Stimulated activated naive CD4-positive, alpha-beta T cell treated with Interleukin-2 at 50 U/mL for 16 hours (primary cell): Measurements from ENCODE around the gene PKP4.
"Not testable (repeated sequence)": the region's sequence is repeated elsewhere in the genome, so short reads cannot be mapped to it uniquely, and the experiment has no call there.

Experiments
- DNase-seq: peaks from one replicate; lab custom pipeline; 2025; lab: John Stamatoyannopoulos, UW

PKP4 gene

DNA sequence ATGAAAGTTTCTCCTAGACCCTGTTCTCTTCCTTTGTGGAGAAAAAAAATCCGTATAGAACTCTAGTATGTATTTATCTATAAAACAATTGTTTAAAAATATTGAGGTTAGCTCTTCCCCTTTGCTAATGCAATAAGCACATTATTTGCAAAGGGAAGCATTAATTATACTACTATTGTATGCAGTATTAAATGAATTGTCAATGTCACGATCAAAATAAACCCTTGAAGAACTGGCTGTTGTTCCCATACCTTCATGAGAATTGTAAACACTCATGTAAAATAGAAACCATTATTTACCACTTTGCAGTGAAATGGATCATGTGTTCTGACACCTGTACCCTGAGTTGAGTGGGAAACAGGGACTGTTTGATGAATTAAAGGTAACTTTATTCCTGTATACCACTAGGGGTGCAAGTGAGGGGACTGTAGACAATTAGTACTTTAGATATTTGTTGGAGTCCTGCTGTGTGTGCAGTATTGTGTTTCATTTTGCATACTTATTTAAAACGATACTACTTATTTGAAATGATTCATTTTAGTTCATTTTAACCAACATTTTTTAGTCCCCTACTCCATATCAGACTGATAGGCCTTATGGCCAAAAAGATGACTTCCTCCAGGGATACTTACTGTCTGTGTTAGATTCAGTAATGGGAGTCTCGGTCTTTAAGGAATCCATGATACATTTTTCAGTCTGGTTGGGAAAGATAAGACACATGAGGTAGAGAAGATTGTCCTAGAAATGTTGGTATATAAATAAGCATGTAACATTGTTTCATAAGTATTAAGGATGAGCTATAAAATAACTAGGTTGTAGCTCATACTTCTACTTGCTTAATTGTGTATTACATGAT is 7.9 kb downstream of the PKP4 start:
- no peak for DNase-seq

DNA sequence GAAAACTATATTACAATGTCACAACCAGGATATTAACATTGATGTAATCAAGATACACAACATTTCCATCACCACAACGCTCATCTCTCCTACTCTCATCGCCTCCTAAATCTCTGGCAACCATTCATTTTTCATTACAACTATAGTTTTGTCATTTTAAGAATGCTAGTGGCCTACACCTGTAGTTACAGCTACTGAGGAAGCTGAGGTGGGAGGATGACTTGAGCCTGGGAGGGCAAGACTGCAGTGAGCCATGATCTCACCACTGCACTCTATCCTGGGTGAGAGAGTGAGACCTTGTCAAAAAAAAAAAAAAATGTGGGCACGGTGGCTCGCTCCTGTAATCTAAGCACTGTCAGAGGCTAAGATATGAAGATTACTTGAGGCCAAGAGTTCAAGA is 10.5 kb downstream of the PKP4 start:
- no peak for DNase-seq

DNA sequence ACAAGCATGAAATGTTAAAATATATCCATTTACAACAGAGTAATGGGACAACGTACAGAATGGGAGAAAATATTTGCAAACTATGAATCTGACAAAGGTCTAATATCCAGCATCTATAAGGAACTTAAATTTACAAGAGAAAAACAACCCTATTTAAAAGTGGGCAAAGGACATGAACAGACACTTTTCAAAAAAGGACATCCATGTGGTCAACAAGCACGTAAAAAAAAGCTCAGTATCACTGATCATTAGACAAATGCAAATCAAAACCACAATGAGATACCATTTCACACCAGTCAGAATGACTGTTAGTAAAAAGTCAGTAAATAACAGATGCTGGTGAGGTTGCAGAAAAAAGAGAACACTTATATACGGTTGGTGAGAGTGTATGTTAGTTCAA is 16.1 kb downstream of the PKP4 start:
- DNase-seq, result not testable (repeated sequence)

DNA sequence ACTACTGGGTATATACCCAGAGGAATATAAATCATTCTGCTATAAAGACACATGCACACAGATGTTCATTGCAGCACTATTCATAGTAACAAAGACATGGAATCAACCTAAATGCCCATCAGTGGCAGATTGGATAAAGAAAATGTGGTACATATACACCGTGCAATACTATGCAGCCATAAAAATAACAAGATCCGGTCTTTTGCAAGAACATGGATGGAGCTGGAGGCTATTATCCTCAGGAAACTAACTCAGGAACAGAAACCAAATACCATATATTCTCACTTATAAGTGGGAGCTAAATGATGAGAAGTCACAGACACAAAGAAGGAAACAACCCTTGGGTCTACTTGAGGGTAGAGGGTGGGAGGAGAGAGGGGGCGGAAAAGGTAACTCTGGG is 16.5 kb downstream of the PKP4 start:
- DNase-seq, result not testable (repeated sequence)

DNA sequence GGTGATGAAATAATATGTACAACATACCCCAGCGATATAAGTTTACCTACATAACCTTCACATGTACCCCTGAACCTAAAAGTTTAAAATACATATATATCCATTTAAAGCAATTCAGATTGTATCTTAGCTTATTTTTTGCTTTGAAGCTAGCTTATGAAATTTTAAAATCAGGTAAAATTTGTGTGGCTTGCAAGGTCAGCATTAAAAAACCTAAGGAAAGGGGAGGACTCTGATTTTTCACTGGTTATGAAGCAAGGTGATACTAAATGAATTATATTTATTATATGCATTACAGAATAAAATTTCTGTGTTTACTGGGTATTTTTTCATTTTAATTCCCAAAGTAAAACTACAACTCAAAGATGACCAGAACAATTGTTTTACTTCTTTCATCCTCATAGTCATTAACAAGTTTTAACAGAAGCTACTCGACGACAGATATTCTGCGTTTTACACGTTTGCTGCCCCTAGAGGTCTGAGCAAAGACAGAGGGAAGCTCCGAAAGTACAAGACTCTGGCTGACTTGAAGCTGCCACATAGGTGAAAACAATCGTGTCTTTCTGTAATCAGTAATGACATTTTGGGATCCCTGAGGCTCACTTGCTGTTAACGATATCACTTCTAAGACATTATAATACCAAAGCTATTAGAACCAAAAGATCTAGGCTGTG is 17.1 kb downstream of the PKP4 start:
- DNase-seq, result no peak

DNA sequence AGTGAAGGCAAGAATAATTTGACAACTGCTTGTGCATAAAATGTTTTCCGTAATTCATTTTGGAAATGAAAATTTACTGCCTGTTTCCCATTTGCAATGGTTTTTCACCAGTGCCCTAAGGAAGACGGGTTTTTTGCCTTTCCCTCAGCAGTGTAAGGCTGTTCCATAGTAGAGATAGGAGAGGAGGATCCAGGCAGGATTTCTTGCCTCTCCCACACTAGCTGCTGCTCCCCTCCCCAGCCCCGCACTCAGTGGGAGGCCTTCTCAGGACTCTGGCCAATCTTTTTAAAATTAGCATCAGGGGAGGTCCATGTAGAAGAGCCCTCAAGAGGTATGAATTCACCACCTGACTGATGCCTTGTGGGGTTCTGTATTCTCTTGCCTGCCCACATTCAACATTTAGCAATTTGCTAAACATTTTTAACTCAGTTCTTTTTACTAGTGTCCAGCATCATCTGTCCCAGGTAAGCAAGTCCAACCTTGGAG is 17.8 kb downstream of the PKP4 start:
- DNase-seq, result not testable (repeated sequence)

DNA sequence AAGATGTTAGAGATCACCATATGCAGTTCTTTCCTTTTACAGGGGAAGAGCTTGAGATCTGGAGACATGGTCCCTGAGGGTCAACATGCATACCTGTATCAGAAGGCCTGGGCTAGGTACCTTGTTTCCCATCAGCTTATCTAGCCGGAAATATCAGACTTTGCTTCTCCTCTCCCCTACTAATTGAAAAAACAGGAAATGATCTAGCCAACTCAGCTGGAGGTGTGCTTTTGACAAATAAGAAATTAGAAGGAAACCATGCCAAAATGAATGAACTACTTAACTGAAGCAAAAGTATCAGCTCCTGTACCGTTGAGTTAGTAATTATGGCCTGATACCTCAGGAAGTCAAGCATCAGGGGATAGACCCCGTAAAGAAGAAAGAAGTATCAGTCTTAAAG is 20.4 kb downstream of the PKP4 start:
- no peak for DNase-seq

DNA sequence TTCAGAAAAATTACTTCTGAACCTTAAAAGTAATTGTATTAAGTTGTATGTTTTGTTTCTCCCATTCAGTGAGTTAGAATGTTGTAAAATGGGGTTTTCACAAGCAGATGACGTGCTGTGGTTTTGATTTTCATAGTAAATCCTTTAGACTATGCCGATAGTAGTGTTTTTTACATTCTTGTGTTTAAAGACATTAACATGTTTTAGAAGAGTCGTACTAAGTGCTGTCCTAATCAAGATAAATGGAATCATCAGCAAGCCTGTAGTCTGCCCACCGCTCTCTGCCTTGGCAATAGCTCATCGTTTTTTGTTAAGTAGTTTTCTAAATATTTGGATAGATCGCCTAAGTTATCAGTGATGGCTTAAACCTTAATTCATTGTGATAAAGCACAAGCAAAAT is 21.5 kb downstream of the PKP4 start:
- DNase-seq, result no peak

DNA sequence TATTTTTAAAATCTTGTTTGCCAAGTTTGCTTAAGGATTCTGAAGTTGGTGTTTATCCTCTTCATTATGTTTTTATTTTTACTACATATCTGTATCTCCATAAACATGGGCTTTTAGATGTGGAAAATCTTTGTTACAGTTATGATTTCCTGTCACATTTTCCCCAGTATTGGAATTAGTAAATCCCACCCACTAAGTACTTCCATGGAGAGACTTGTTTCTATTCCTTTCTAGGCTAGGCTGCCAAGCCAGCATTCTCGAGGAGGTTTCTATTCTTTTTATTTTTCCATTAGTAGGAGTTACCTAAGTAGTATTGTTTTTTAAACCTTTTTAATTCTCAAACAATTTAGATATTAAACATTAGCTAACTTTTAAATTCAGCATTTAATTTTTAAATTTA is 22.1 kb downstream of the PKP4 start:
- DNase-seq, result no peak

DNA sequence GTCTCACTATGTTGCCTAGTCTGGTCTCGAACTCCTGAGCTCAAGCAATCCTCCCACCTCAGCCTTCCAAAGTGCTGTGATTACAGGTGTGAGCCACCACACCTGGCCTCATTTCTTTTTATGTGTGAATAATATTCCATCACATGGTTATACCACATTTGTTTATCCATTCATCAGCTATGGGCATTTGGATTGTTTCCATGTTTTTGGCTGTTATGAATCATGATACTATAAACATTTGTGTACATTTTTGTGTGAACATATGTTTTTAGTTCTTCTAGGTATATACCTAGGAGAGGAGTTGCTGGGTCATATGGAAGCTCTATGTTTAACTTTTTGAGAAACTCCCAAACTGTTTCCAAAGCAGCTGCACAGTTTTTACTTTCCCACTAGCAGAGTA is 24.4 kb downstream of the PKP4 start:
- DNase-seq, result no peak

DNA sequence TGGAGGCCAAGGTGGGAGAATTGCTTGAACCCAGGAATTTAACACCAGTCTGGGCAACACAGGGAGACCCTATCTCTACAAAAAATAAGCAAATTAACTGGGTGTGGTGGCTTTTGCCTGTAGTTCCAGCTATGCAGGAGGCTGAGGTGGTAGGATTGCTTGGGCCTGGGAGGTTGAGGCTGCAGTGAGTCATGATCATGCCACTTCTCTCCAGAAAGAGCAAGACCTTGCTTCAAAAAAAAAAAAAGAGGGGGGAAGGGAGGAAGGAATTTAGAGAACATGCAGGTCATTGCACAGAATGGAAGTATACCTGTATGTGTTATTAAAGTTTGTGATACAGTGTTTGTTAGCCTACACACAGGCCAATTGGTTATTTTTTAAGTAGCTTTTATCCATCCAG is 25.8 kb downstream of the PKP4 start:
- DNase-seq, result no peak

DNA sequence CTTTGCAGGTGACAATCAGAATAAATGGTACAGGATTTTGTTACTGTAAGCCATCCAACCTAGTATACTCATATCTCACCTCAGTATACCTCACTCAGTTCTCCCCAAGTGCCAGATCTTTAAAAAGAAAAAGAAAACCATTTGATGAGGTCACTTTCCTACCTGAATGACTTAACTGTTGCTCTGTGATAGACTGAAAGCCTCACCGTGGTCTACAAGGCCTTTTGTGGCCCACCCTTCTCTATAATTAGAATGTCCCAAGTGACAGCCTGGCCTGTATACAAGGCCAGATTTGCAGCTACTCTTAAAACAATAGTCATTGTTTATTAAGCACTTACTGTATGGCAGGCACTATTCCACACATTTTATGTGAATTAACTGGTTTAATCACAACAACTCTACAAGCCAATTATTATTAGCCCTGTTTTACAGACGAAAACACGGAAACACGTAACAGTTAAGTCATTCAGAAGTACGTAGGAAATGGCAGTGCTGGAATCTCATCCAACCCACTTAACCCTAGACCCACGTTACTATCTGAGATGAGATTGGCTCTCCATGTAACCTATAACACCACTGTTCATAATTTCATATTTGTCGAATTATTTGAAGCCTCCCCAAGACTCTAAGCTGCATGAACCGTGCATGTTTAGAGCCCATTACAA is 28.3 kb downstream of the PKP4 start:
- DNase-seq, result no peak

DNA sequence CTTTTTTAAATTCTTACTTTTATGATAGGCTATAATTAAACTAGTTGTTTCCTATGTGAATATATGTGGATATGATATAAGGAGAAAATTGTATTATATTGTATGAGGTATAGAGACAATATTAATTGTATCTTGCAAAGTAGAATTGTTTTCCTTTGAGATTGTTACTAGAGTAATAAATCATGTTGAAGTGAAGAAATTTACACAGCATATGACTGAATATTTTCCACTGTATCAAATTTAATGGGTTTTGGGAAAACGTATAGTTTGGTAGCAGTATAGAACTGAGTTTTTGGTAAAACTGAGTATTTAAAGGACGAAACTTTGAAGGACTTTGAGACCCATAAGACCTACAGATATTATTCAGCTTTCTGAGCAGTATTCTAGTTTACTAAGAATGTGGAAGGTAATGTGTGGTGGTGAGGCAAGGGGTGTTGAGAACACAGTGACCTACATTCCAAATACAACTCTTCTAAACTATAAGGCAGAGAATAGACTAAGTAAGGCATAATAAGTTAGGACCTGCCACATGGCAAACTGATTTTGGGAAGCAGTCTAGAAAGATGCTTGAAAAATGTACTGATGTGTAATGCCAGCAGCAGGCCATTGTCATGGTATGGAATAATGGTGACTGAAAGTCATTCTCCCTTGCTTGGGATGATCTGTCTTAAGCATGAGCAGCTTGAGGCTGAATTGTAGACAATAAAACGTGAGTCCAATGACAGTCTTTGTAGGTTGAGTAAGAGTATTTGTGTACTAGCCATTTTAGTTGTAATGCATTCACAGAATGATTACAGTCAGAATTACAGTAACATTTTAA is 29.6 kb downstream of the PKP4 start:
- DNase-seq, result no peak

DNA sequence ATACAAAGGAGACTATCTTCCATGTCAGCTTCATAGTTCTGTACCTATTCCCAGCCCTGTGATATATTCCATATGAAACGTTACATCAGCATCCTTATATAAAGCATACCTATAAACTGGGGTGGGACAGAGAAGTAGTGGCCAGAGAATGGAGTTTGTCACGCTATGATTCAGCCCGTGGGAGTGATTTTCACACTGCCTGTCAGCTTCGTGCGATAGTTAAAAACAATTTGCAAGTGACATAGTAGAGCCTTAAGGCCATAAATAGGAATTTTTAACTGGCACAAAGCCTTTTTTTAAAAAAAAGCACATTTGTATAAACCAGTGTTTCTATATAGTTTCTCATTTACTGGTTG is 30.2 kb downstream of the PKP4 start:
- DNase-seq, result no peak

DNA sequence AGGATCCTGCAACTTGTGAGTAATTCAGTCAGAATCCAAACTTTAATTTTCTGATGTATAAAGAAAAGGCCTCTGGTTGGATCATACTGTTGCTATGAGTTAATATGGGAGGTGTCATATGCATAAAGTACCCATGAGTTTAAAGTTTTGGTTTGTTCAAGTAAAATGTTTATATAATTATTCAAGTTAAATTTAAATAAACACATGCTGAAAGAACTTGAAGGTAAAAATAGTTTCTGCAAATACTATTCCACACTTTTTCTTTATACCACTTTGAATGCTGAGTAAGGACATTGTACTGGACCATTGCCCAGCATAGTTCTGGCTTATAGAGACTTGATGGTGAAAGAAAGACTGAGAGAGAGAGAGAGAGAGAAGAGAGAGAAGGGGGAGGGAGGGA is 30.7 kb downstream of the PKP4 start:
- no peak for DNase-seq

DNA sequence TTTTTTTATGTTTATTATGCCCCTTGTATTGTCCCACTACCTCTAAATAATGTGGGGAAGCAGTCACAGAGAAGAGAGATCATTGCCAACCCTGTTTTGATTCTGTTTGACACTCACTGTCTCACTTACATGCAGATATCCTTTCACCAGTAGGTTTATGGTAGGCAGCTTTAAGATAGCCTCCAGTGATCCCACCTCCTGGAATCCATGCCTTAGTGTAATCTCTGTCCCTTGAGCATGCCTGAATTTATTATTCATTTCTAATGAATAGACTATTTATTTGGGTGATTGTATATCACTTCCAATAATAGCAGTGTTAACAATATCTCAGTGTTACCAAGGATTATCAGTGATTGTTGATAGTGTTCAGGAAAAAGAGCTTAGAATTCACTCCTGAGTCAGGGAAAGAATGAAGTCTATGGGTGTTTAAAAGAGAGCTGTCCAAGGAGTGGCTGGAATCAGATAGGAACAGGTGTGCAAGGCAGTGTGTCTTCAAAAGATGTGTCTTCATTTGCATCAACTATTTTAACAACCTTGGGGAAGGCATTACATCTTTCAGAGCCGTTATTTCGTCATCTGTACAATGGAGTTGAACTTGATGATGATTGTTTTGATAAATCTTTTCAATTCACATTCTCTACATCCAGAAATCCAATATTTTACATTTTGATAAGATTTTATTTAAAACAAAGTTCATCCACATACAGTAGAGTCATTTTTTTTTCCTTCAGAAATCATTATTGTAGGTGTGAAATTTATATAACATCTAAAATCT is 31.9 kb downstream of the PKP4 start:
- no peak for DNase-seq

DNA sequence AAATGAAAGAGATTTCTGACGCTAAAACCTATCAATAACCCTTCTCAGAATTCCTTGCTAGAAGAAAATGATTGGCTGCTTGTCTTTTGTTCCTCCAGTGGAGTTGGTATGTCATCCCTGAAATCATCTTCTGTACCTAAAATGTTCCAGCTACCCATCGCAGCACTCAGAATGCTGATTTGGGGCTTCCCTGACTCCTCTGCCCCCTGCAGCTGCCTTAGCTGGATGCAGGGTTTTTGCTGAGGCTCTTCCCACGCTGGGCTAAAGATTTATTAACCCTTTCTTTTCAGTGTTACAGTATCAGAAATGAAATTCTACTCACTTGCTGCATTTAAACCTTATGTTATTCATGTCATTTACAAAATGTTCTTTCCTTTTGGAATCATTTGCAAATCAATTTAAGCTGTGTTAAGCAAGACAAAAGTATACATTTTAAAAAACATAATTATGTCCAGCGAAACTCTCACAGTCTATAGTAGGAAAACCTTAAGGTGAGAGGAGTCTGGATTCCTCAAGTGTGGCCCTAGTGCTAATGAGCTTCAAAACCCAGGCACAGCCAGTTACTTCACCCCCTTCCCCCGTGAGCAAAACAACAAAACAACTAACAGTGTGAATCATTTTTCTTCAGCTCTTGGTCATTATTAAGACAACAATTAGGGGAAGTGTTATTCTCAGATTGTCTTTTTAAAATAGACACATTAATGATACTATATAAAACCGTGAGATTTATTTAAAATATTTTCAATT is 32.8 kb downstream of the PKP4 start:
- DNase-seq, result no peak

DNA sequence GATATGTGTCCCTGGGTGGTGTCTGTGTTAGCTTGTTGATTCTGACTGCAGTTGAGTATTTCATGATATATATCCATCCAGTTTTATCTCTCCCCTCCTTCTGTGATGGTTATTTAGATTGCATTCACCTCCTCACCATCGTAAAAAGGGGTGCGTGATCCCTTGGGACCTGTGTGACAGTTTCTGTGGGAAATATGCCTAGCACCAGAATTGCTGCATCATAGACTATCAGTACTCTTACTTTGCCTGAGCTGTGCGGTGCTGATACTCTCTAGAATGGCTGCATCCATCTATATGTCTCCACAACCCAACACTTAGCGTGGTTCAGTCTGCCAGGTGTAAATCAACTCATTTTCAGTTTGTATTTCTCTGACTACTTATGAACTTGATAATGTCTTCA is 34.3 kb downstream of the PKP4 start:
- no peak for DNase-seq

DNA sequence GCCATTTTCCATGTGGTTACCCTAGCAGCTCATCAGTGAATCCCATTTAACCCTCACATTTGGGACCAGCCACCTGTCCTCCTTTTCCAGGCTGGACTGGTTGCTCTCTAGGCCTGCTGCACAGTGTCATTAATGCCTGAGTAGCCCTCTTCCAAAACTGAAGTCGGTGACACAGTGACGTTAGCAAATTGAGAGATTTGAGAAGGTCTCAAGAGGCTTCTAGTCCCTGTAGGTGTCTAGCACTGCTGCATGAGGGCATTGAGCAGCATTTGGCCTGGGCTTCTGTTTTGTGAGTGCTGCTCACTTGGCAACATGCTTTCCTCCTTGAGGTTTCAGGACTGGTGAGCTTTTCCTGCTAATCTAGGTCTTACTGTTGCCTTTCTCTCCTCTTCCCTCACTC is 36.7 kb downstream of the PKP4 start:
- no peak for DNase-seq

DNA sequence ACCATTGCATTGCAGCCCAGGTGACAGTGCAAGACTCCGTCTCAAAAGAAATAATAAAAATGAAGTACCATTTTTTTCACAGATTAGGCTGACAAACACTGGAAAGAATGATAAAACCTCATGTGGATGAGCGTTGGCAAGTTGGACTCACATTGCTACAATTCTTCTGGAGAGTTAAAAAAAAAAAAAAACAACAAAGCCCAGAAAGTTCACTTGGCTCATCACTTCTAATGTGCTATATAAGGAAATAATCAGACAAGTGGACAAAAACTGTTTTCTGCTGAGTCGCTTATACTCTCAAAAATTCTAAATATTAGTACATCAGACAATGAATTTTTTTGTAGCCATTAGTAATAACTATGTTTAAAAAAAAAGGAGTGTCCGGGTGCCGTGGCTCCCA is 38.4 kb downstream of the PKP4 start:
- DNase-seq, result no peak

DNA sequence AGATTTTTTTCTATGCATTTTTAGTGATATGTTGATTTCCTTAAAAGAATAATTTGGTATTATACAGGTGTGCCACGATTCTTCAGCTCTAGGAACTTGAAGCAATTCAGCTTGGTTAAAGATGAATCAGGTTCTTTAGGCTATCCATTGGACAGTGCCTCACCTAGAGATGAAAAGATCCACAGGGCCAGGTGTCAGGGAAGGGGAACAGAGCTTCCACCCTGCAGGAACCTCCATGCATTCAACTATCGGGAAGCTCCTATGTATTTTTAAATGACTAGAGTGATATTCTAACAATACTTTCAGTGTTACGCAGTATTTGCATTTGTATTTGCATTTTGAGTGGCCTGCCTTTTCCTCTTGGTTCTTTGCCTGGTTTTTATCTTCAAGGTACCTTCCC is 40.2 kb downstream of the PKP4 start:
- DNase-seq, result no peak
